Karpas-422 (cell line): ENCODE data around the gene OLFM1. TPM values are rescaled to one million over a fixed set of nuclear protein-coding genes. Genes with fewer than 3 reads are reported as not detected.

Source experiments
- DNase-seq: peaks from one replicate; pipeline ENCODE4 v3.0.0-alpha.2; 2015
- H2AFZ ChIP-seq: fragments of 200-600 bp; sonication (generic); 2 replicates; pipeline ENCODE4 v1.6.1; 2014; ENCODE audit warnings: antibody characterized with exemption, low read length, mixed read lengths
- H3K27ac ChIP-seq: fragments of 200-600 bp; sonication (generic); 2 replicates; pipeline ENCODE4 v1.5.1; 2014; ENCODE audit warnings: mild to moderate bottlenecking, low read length, moderate library complexity
- H3K27me3 ChIP-seq: fragments of 200-600 bp; sonication (generic); 2 replicates; pipeline ENCODE4 v1.6.1; 2014; ENCODE audit warnings: low read length, mixed read lengths
- H3K36me3 ChIP-seq: fragments of 200-600 bp; sonication (generic); 2 replicates; pipeline ENCODE4 v1.6.1; 2014; ENCODE audit warnings: low read length, mixed read lengths; ENCODE audit not compliant: insufficient read depth
- H3K4me1 ChIP-seq: fragments of 200-600 bp; sonication (generic); 2 replicates; pipeline ENCODE4 v1.6.1; 2014; ENCODE audit warnings: mild to moderate bottlenecking, low read length, mixed read lengths
- H3K4me2 ChIP-seq: fragments of 200-600 bp; sonication (generic); 2 replicates; pipeline ENCODE4 v1.6.1; 2014; ENCODE audit warnings: low read length, low read depth, mild to moderate bottlenecking; ENCODE audit not compliant: poor library complexity, severe bottlenecking
- H3K4me3 ChIP-seq: fragments of 200-600 bp; sonication (generic); 2 replicates; pipeline ENCODE4 v1.5.1; 2014; ENCODE audit warnings: mild to moderate bottlenecking, antibody characterized with exemption, low read length, mixed read lengths
- H3K79me2 ChIP-seq: fragments of 200-600 bp; sonication (generic); 2 replicates; pipeline ENCODE4 v1.6.1; 2014; ENCODE audit warnings: mild to moderate bottlenecking, low read length, mixed read lengths
- H3K9ac ChIP-seq: fragments of 200-600 bp; sonication (generic); 2 replicates; pipeline ENCODE4 v1.6.0; 2014; ENCODE audit warnings: low read length
- H3K9me2 ChIP-seq: fragments of 200-600 bp; sonication (generic), shearing (Covaris generic); replicated peaks from 2 replicates; pipeline ENCODE4 v1.6.0; 2014; ENCODE audit warnings: mild to moderate bottlenecking, low read length, moderate library complexity; ENCODE audit not compliant: insufficient read depth
- H3K9me3 ChIP-seq: fragments of 300-700, 200-600 bp; sonication (generic); 2 replicates; pipeline ENCODE4 v1.6.1; 2014; ENCODE audit warnings: low read length, mixed read lengths
- H4K20me1 ChIP-seq: fragments of 200-600 bp; sonication (generic); 2 replicates; pipeline ENCODE4 v1.6.1; 2014; ENCODE audit warnings: mild to moderate bottlenecking, antibody characterized with exemption, low read length, low read depth; ENCODE audit not compliant: insufficient read depth
- total RNA-seq: library from RNA; depleted of rRNA; stranded (reverse); fragments of >200 nt; shearing (Covaris generic); gene quantifications from 2 replicates; pipeline ENCODE4 v1.2.3, GENCODE V29; 2014; ENCODE audit warnings: low replicate concordance; rRNA removed

OLFM1 gene
- total RNA-seq, 1 experiment from 2014 or later: not detected

DNA sequence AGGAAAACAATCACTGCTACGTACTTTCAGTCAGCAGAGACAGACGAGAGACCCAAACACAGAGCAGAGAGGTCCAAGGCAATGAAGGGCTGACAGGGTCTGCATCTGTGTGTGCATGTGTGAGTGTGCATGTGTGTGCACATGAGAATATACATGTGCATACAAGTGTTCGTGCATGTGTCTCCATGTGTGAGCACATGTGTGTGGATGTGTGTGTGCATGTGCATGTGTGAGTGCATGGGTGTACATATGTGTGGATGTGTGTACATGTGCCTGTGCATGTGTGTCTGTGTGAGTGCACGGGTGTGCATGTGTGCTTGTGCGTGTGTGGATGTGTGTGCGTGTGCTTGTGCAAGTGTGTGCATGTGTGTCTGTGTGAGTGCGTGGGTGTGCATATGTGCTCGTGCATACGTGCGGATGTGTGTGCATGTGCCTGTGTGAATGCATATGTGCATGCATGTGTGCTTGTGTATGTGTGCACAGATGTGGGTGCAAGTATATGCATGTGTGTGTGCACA is 82.3 kb downstream of the OLFM1 start:
- Histone ChIP-seq H3K9me2 (no peaks in the 10 kb centered on the region), H4K20me1 (no peaks in the 10 kb centered on the region), H2AFZ (no peak overlapping the region), H3K4me3 (no peak overlapping the region), H3K9ac (no peak overlapping the region), H3K36me3 (no peaks in the 10 kb centered on the region), H3K27ac (no peak overlapping the region), H3K4me1 (no peaks in the 10 kb centered on the region), H3K79me2 (no peaks in the 10 kb centered on the region), H3K27me3 (no peaks in the 10 kb centered on the region), H3K4me2 (no peak overlapping the region), H3K9me3 (no peaks in the 10 kb centered on the region)
- no peak for DNase-seq

GRCh38 chr9:135170535-135170934 is 83.1 kb downstream of the OLFM1 start:
- Histone ChIP-seq H3K79me2 (no peaks in the 10 kb centered on the region), H3K27ac (no peak overlapping the region), H3K4me2 (no peak overlapping the region), H3K9me3 (no peaks in the 10 kb centered on the region), H2AFZ (no peak overlapping the region), H3K4me3 (no peak overlapping the region), H4K20me1 (no peaks in the 10 kb centered on the region), H3K27me3 (no peaks in the 10 kb centered on the region), H3K9ac (no peak overlapping the region), H3K4me1 (no peaks in the 10 kb centered on the region), H3K9me2 (no peaks in the 10 kb centered on the region), H3K36me3 (no peaks in the 10 kb centered on the region)
- no peak for DNase-seq

Other genes starting within 250 kb of the OLFM1 start
- gene FCN2, start 206.9 kb upstream of the OLFM1 start, total RNA-seq: not detected in 2 replicates
- gene FCN1, start 169.8 kb upstream of the OLFM1 start, total RNA-seq: not detected in 2 replicates